Kidney glomerular epithelial cell (primary cell): ENCODE results near the gene CXCL3.

Experiments
- DNase-seq: peaks from one replicate; lab custom pipeline; 2025; lab: John Stamatoyannopoulos, UW

The CXCL3 gene

GRCh38 chr4:74055096-74055495 lies 16.6 kb upstream of the CXCL3 start:
- no peak for DNase-seq

- DNase-seq = no peak
Observed at GRCh38 chr4:74054483-74055047, 16.1 kb upstream of the CXCL3 start.

- no peak for DNase-seq
Observed at GRCh38 chr4:74047152-74047551, 8.7 kb upstream of the CXCL3 start.

GRCh38 chr4:74045772-74046171 lies 7.3 kb upstream of the CXCL3 start:
- no peak for DNase-seq

GRCh38 chr4:74045247-74045646 lies 6.8 kb upstream of the CXCL3 start:
- no peak for DNase-seq

GRCh38 chr4:74044677-74045076 lies 6.2 kb upstream of the CXCL3 start:
- DNase-seq = peak; percentile 11

- DNase-seq = no peak
Observed at GRCh38 chr4:74042681-74043080, 4.2 kb upstream of the CXCL3 start.

- DNase-seq = no peak
Observed at GRCh38 chr4:74041418-74041817, 2.9 kb upstream of the CXCL3 start.

GRCh38 chr4:74039315-74039763 lies 850 bp upstream of the CXCL3 start:
- no peak for DNase-seq

GRCh38 chr4:74038086-74038424 lies 434 bp downstream of the CXCL3 start:
- no peak for DNase-seq

- DNase-seq = no peak
Observed at GRCh38 chr4:74037076-74037955, 1.2 kb downstream of the CXCL3 start.

GRCh38 chr4:74033739-74034138 lies 4.8 kb downstream of the CXCL3 start:
- no peak for DNase-seq

- no peak for DNase-seq
Observed at GRCh38 chr4:74032064-74032463, 6.4 kb downstream of the CXCL3 start.

- DNase-seq = no peak
Observed at GRCh38 chr4:74031576-74031975, 6.9 kb downstream of the CXCL3 start.

GRCh38 chr4:74030285-74030684 lies 8.2 kb downstream of the CXCL3 start:
- no peak for DNase-seq

GRCh38 chr4:74028504-74028903 lies 10.0 kb downstream of the CXCL3 start:
- DNase-seq = no peak

GRCh38 chr4:74023709-74024108 lies 14.8 kb downstream of the CXCL3 start:
- DNase-seq = no peak

- DNase-seq = no peak
Observed at GRCh38 chr4:74021601-74022000, 16.9 kb downstream of the CXCL3 start.

GRCh38 chr4:74018771-74019170 lies 19.7 kb downstream of the CXCL3 start:
- no peak for DNase-seq

- no peak for DNase-seq
Observed at GRCh38 chr4:74018116-74018515, 20.4 kb downstream of the CXCL3 start.

GRCh38 chr4:74016068-74016467 lies 22.4 kb downstream of the CXCL3 start:
- DNase-seq = no peak

GRCh38 chr4:74015126-74015780 lies 23.2 kb downstream of the CXCL3 start:
- no peak for DNase-seq

- DNase-seq = no peak
Observed at GRCh38 chr4:74014332-74014731, 24.2 kb downstream of the CXCL3 start.
